Ishikawa (cell line): ENCODE measurements around the gene ITGA8.

Experiments used
- CEBPB ChIP-seq: IDR thresholded peaks from 2 replicates; pipeline ENCODE4 v1.6.1; 2012
- EP300 ChIP-seq: IDR thresholded peaks from 2 replicates; pipeline ENCODE4 v1.6.1; 2012; ENCODE audit warnings: borderline replicate concordance
- FOXM1 ChIP-seq: IDR thresholded peaks from 2 replicates; pipeline ENCODE4 v1.6.1; 2012; ENCODE audit warnings: low read depth, borderline replicate concordance
- MAX ChIP-seq: IDR thresholded peaks from 2 replicates; pipeline ENCODE4 v1.6.1; 2012
- NFIC ChIP-seq: IDR thresholded peaks from 2 replicates; pipeline ENCODE4 v1.6.1; 2012
- REST ChIP-seq: IDR thresholded peaks from 2 replicates; pipeline ENCODE4 v1.6.1; 2012; ENCODE audit warnings: low read depth, mild to moderate bottlenecking
- TCF12 ChIP-seq: IDR thresholded peaks from 2 replicates; pipeline ENCODE4 v1.6.1; 2012; ENCODE audit warnings: low read depth
- YY1 ChIP-seq: IDR thresholded peaks from 2 replicates; pipeline ENCODE4 v1.6.1; 2012; ENCODE audit warnings: low read depth

GRCh38 chr10:15494850-15495506, 224.7 kb downstream of the ITGA8 start:
- no peak for TF ChIP-seq TCF12
- no peak for TF ChIP-seq MAX
- no peak for TF ChIP-seq EP300
- TF ChIP-seq FOXM1, result no peak
- TF ChIP-seq NFIC, result no peak
- no peak for TF ChIP-seq CEBPB
- TF ChIP-seq REST, result no peak
- no peak for TF ChIP-seq YY1
